Neuronal stem cell (in vitro differentiated cells): Measurements from ENCODE around the gene CIITA.

ENCODE experiments used
- DNase-seq: peaks from one replicate; pipeline ENCODE4 v3.0.0-alpha.2; 2013; ENCODE audit warnings: low spot score
- H2AFZ ChIP-seq: one replicate; pipeline ENCODE4 v1.6.1; 2013; ENCODE audit warnings: mild to moderate bottlenecking, low read length, inconsistent platforms
- H2AK5ac ChIP-seq: 2 replicates; pipeline ENCODE4 v1.6.1; 2013; ENCODE audit warnings: low read depth, mild to moderate bottlenecking, inconsistent platforms, low read length, moderate library complexity, mixed read lengths
- H2BK120ac ChIP-seq: 2 replicates; pipeline ENCODE4 v1.6.1; 2013; ENCODE audit warnings: low read depth, mild to moderate bottlenecking, inconsistent platforms, low read length, moderate library complexity, mixed read lengths
- H2BK12ac ChIP-seq: one replicate; pipeline ENCODE4 v1.6.1; 2013; ENCODE audit warnings: low read length, inconsistent platforms
- H2BK15ac ChIP-seq: 2 replicates; pipeline ENCODE4 v1.6.1; 2013; ENCODE audit warnings: mild to moderate bottlenecking, low read length, inconsistent platforms, mixed read lengths
- H2BK5ac ChIP-seq: one replicate; pipeline ENCODE4 v1.6.1; 2013; ENCODE audit warnings: inconsistent platforms, mild to moderate bottlenecking, low read length, moderate library complexity
- H3K14ac ChIP-seq: one replicate; pipeline ENCODE4 v1.6.1; 2013; ENCODE audit warnings: low read length, inconsistent platforms
- H3K18ac ChIP-seq: 2 replicates; pipeline ENCODE4 v1.6.1; 2013; ENCODE audit warnings: low read length, inconsistent platforms
- H3K23ac ChIP-seq: 2 replicates; pipeline ENCODE4 v1.6.1; 2013; ENCODE audit warnings: low read depth, mild to moderate bottlenecking, mixed read lengths, low read length, inconsistent platforms; ENCODE audit not compliant: poor library complexity
- H3K27ac ChIP-seq: replicated peaks from 3 replicates; pipeline ENCODE4 v1.5.1; 2013; ENCODE audit warnings: low read length, inconsistent platforms
- H3K27me3 ChIP-seq, 3 experiments: 2 replicates each; pipeline ENCODE4 v1.6.1; 2013; ENCODE audit warnings: low read length in 3 of 3, mild to moderate bottlenecking in 2 of 3, inconsistent platforms in 1 of 3, low read depth in 1 of 3, mixed read lengths in 1 of 3, moderate library complexity in 1 of 3; ENCODE audit not compliant: control insufficient read depth in 3 of 3, insufficient read depth in 3 of 3
- H3K36me3 ChIP-seq, 2 donors: replicated peaks in 1 of 2; 2 replicates each; pipeline ENCODE4 v1.6.1; 2013; ENCODE audit warnings: low read length in 2 of 2; ENCODE audit not compliant: control insufficient read depth in 2 of 2, insufficient read depth in 2 of 2
- H3K4ac ChIP-seq: 2 replicates; pipeline ENCODE4 v1.6.1; 2013; ENCODE audit warnings: inconsistent platforms, mild to moderate bottlenecking, low read length, moderate library complexity
- H3K4me1 ChIP-seq, 2 donors: 1 replicate in 1 of 2; 2 replicates in 1 of 2; pipeline ENCODE4 v1.6.1; 2013; ENCODE audit warnings: low read length in 2 of 2, low read depth in 1 of 2; ENCODE audit not compliant: control insufficient read depth in 2 of 2, insufficient read depth in 1 of 2
- H3K4me2 ChIP-seq: one replicate; pipeline ENCODE4 v1.6.1; 2013; ENCODE audit warnings: mild to moderate bottlenecking, low read length, inconsistent platforms; ENCODE audit not compliant: insufficient read depth, poor library complexity, severe bottlenecking
- H3K4me3 ChIP-seq, 2 donors: 2 replicates each; pipeline ENCODE4 v1.5.1; 2013; ENCODE audit warnings: low read length in 2 of 2, mild to moderate bottlenecking in 2 of 2, inconsistent platforms in 1 of 2, moderate library complexity in 1 of 2
- H3K79me1 ChIP-seq: one replicate; pipeline ENCODE4 v1.6.1; 2013; ENCODE audit warnings: low read depth, mild to moderate bottlenecking, inconsistent platforms, low read length, moderate library complexity
- H3K9ac ChIP-seq: one replicate; pipeline ENCODE4 v1.6.1; 2013; ENCODE audit warnings: mild to moderate bottlenecking, low read depth, low read length, inconsistent platforms; ENCODE audit not compliant: poor library complexity
- H3K9me3 ChIP-seq, 2 donors: replicated peaks in 1 of 2; 2 replicates each; pipeline versions ENCODE3 to v1.6.1; 2013; ENCODE audit warnings: low read length in 2 of 2, mild to moderate bottlenecking in 2 of 2, inconsistent platforms in 1 of 2, low read depth in 1 of 2, mixed read lengths in 1 of 2, moderate library complexity in 1 of 2; ENCODE audit not compliant: control insufficient read depth in 2 of 2, insufficient read depth in 1 of 2
- H4K8ac ChIP-seq: one replicate; pipeline ENCODE4 v1.6.1; 2013; ENCODE audit warnings: low read depth, mild to moderate bottlenecking, inconsistent platforms, low read length, moderate library complexity
- H4K91ac ChIP-seq: one replicate; pipeline ENCODE4 v1.6.1; 2013; ENCODE audit warnings: low read length, low read depth, mild to moderate bottlenecking, inconsistent platforms; ENCODE audit not compliant: poor library complexity
- WGBS, 2 donors: extraction: QIAGEN DNeasy Blood & Tissue Kit; methylation state at CpG; one replicate each; pipeline ENCODE4 v1.1.7; 2013; ENCODE audit warnings: missing lambda C conversion rate in 2 of 2, mixed read lengths in 1 of 2; ENCODE audit not compliant: insufficient read length in 2 of 2, insufficient replicate concordance in 1 of 2; ENCODE audit errors: extremely low coverage in 2 of 2; 5-methylcytosine and 5-hydroxymethylcytosine counted together

Gene CIITA

GRCh38 chr16:10959161-10959560, 82.2 kb downstream of the CIITA start:
- H2BK5ac ChIP-seq = no peak overlapping the region
- no peak overlapping the region for H3K4me3 ChIP-seq
- H3K27ac ChIP-seq = no peak overlapping the region
- peaks cover 3% of the 10 kb centered on the region for H3K79me1 ChIP-seq
- peaks cover 0 to 2% of the 10 kb centered on the region in 2 donors for H3K9me3 ChIP-seq
- no peak overlapping the region for H4K91ac ChIP-seq
- no peak overlapping the region for H3K4me2 ChIP-seq
- DNase-seq = no peak
- no CpG with 5 or more reads among the region's 5 CpGs for WGBS, 2 donors
- H2AK5ac ChIP-seq = no peak overlapping the region
- H3K27me3 ChIP-seq = no peaks in the 10 kb centered on the region
- no peak overlapping the region for H2BK120ac ChIP-seq
- H2BK15ac ChIP-seq = no peak overlapping the region
- H3K18ac ChIP-seq = no peak overlapping the region
- peaks cover under 1% of the 10 kb centered on the region in 2 donors for H3K4me1 ChIP-seq
- no peak overlapping the region for H3K14ac ChIP-seq
- H4K8ac ChIP-seq = no peak overlapping the region
- H2BK12ac ChIP-seq = no peak overlapping the region
- H3K23ac ChIP-seq = no peak overlapping the region
- no peak overlapping the region for H2AFZ ChIP-seq
- no peak overlapping the region for H3K9ac ChIP-seq
- peaks cover 3 to 27% of the 10 kb centered on the region in 2 donors for H3K36me3 ChIP-seq
- no peak overlapping the region for H3K4ac ChIP-seq

- Histone ChIP-seq H2BK120ac (no peak overlapping the region), H3K23ac (no peak overlapping the region), H3K79me1 (no peaks in the 10 kb centered on the region), H4K91ac (no peak overlapping the region), H2BK15ac (no peak overlapping the region), H2AFZ (no peak overlapping the region), H2BK12ac (no peak overlapping the region), H3K27me3 (no peaks in the 10 kb centered on the region), H3K36me3 (peaks cover 3 to 42% of the 10 kb centered on the region in 2 donors), H3K4me1 (peaks cover 2% of the 10 kb centered on the region in 2 donors), H3K4ac (no peak overlapping the region), H3K9ac (no peak overlapping the region), H4K8ac (no peak overlapping the region), H2BK5ac (no peak overlapping the region), H3K9me3 (peaks cover 0 to 2% of the 10 kb centered on the region in 2 donors), H3K4me3 (no peak overlapping the region), H3K4me2 (no peak overlapping the region), H2AK5ac (no peak overlapping the region), H3K18ac (no peak overlapping the region), H3K27ac (no peak overlapping the region), H3K14ac (no peak overlapping the region)
- DNase-seq = no peak
- WGBS, 2 donors = no CpG with 5 or more reads among the region's 7 CpGs
Measured at GRCh38 chr16:10961231-10961630, 84.2 kb downstream of the CIITA start.

GRCh38 chr16:10964039-10964890, 87.3 kb downstream of the CIITA start:
- Histone ChIP-seq H2BK120ac (no peak overlapping the region), H3K4me1 (peaks cover 2% of the 10 kb centered on the region in 2 donors), H2BK12ac (no peak overlapping the region), H3K18ac (peak overlapping the region; percentile 11), H4K91ac (no peak overlapping the region), H3K9me3 (peaks cover 0 to 2% of the 10 kb centered on the region in 2 donors), H3K4me2 (no peak overlapping the region), H3K4me3 (peak overlapping the region in 1 of 2 donors; percentile 7), H3K27ac (no peak overlapping the region), H3K36me3 (peaks cover 3 to 40% of the 10 kb centered on the region in 2 donors), H3K79me1 (no peaks in the 10 kb centered on the region), H3K14ac (peak overlapping the region; percentile 12), H3K4ac (no peak overlapping the region), H2BK15ac (no peak overlapping the region), H3K23ac (no peak overlapping the region), H2AFZ (peak overlapping the region; percentile 36), H3K9ac (no peak overlapping the region), H3K27me3 (no peaks in the 10 kb centered on the region), H2BK5ac (no peak overlapping the region), H4K8ac (no peak overlapping the region), H2AK5ac (no peak overlapping the region)
- peak; percentile 79 for DNase-seq
- no CpG with 5 or more reads among the region's 20 CpGs for WGBS, 2 donors

- Histone ChIP-seq H3K27ac (no peak overlapping the region), H3K4ac (no peak overlapping the region), H2BK12ac (no peak overlapping the region), H3K18ac (no peak overlapping the region), H2AFZ (no peak overlapping the region), H3K4me2 (no peak overlapping the region), H3K9me3 (peaks cover 0 to 2% of the 10 kb centered on the region in 2 donors), H4K8ac (no peak overlapping the region), H3K27me3 (no peaks in the 10 kb centered on the region), H3K79me1 (no peaks in the 10 kb centered on the region), H2BK5ac (no peak overlapping the region), H3K14ac (no peak overlapping the region), H3K9ac (no peak overlapping the region), H3K23ac (no peak overlapping the region), H3K36me3 (peaks cover 3 to 44% of the 10 kb centered on the region in 2 donors), H3K4me1 (peaks cover 2% of the 10 kb centered on the region in 2 donors), H3K4me3 (no peak overlapping the region), H2AK5ac (no peak overlapping the region), H4K91ac (no peak overlapping the region), H2BK15ac (no peak overlapping the region), H2BK120ac (no peak overlapping the region)
- no peak for DNase-seq
- WGBS, 2 donors = no CpG with 5 or more reads among the region's 8 CpGs
Measured at GRCh38 chr16:10964891-10965326, 87.9 kb downstream of the CIITA start.
